ENCODE data around the gene RPS6KB2.

DNA sequence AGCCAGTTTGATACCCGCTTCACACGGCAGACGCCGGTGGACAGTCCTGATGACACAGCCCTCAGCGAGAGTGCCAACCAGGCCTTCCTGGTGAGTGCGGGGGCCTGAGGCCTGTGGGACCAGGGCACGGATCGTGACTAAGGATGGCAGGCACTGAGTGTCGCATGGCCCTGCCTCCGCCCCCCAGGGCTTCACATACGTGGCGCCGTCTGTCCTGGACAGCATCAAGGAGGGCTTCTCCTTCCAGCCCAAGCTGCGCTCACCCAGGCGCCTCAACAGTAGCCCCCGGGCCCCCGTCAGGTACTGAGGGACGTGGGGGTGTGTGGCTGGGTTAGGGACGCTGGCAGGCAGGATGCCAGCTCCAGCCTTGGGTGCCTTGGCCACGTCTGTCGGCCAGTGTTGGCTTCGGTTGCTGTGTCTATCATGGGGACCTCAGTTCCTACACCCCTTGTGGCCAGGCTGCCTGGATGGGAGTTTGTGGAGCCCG, 6.1 kb downstream of the RPS6KB2 start:
- TF ChIP-seq, protein P1, sequence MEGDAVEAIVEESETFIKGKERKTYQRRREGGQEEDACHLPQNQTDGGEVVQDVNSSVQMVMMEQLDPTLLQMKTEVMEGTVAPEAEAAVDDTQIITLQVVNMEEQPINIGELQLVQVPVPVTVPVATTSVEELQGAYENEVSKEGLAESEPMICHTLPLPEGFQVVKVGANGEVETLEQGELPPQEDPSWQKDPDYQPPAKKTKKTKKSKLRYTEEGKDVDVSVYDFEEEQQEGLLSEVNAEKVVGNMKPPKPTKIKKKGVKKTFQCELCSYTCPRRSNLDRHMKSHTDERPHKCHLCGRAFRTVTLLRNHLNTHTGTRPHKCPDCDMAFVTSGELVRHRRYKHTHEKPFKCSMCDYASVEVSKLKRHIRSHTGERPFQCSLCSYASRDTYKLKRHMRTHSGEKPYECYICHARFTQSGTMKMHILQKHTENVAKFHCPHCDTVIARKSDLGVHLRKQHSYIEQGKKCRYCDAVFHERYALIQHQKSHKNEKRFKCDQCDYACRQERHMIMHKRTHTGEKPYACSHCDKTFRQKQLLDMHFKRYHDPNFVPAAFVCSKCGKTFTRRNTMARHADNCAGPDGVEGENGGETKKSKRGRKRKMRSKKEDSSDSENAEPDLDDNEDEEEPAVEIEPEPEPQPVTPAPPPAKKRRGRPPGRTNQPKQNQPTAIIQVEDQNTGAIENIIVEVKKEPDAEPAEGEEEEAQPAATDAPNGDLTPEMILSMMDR (IDR thresholded peaks at IDR 0.05; ENCODE audit: poor library complexity), result no peak
- TF ChIP-seq EZH2phosphoT487 (IDR thresholded peaks at IDR 0.05; ENCODE audit: low read depth, severe bottlenecking, unreplicated experiment), result no peak
